HCEC 1CT (cell line): Measurements from ENCODE around the gene DPEP1.
A peak's percentile ranks its signal among the peaks of the same experiment; 100 is the strongest.
"Not testable (repeated sequence)": the region's sequence is repeated elsewhere in the genome, so short reads cannot be mapped to it uniquely, and the experiment has no call there.

Experiments used
- DNase-seq: peaks from one replicate; pipeline ENCODE4 v3.0.0-alpha.2; 2017

Gene DPEP1

GRCh38 chr16:89579351-89579750 is 34.1 kb upstream of the DPEP1 start:
- no peak for DNase-seq

- DNase-seq, result peak; percentile 98
These were observed 32.3 kb upstream of the DPEP1 start for GRCh38 chr16:89581045-89581695.

- DNase-seq, result peak; percentile 81
These were observed 31.4 kb upstream of the DPEP1 start for GRCh38 chr16:89581861-89582563.

GRCh38 chr16:89582614-89583196 is 30.7 kb upstream of the DPEP1 start:
- no peak for DNase-seq

GRCh38 chr16:89583197-89583894 is 30.1 kb upstream of the DPEP1 start:
- no peak for DNase-seq

GRCh38 chr16:89583895-89584644 is 29.4 kb upstream of the DPEP1 start:
- no peak for DNase-seq

- no peak for DNase-seq
These were observed 28.5 kb upstream of the DPEP1 start for GRCh38 chr16:89584768-89585549.

GRCh38 chr16:89586218-89586617 is 27.2 kb upstream of the DPEP1 start:
- DNase-seq, result no peak

- DNase-seq, result no peak
These were observed 26.6 kb upstream of the DPEP1 start for GRCh38 chr16:89586853-89587252.

- not testable (repeated sequence) for DNase-seq
These were observed 25.8 kb upstream of the DPEP1 start for GRCh38 chr16:89587676-89588075.

GRCh38 chr16:89588413-89589109 is 24.9 kb upstream of the DPEP1 start:
- no peak for DNase-seq

GRCh38 chr16:89589241-89589926 is 24.1 kb upstream of the DPEP1 start:
- DNase-seq, result no peak

GRCh38 chr16:89593841-89594240 is 19.6 kb upstream of the DPEP1 start:
- DNase-seq, result no peak

GRCh38 chr16:89595330-89596060 is 17.9 kb upstream of the DPEP1 start:
- DNase-seq, result no peak

- no peak for DNase-seq
These were observed 17.3 kb upstream of the DPEP1 start for GRCh38 chr16:89596061-89596689.

GRCh38 chr16:89596957-89597649 is 16.3 kb upstream of the DPEP1 start:
- no peak for DNase-seq

GRCh38 chr16:89598199-89598598 is 15.2 kb upstream of the DPEP1 start:
- peak; percentile 54 for DNase-seq

- DNase-seq, result peak; percentile 24
These were observed 14.0 kb upstream of the DPEP1 start for GRCh38 chr16:89599451-89599858.

- no peak for DNase-seq
These were observed 13.5 kb upstream of the DPEP1 start for GRCh38 chr16:89599902-89600301.
